GM19455 (cell line): ENCODE data around the gene IFNA10.
"Not testable (repeated sequence)": the region's sequence is repeated elsewhere in the genome, so short reads cannot be mapped to it uniquely, and the experiment has no call there.

Experiments
- ATAC-seq: cut with Tn5 transposase; IDR thresholded peaks from one replicate; pipeline ENCODE4 v1.9.1; 2021; ENCODE audit not compliant: unreplicated experiment

Gene IFNA10

DNA sequence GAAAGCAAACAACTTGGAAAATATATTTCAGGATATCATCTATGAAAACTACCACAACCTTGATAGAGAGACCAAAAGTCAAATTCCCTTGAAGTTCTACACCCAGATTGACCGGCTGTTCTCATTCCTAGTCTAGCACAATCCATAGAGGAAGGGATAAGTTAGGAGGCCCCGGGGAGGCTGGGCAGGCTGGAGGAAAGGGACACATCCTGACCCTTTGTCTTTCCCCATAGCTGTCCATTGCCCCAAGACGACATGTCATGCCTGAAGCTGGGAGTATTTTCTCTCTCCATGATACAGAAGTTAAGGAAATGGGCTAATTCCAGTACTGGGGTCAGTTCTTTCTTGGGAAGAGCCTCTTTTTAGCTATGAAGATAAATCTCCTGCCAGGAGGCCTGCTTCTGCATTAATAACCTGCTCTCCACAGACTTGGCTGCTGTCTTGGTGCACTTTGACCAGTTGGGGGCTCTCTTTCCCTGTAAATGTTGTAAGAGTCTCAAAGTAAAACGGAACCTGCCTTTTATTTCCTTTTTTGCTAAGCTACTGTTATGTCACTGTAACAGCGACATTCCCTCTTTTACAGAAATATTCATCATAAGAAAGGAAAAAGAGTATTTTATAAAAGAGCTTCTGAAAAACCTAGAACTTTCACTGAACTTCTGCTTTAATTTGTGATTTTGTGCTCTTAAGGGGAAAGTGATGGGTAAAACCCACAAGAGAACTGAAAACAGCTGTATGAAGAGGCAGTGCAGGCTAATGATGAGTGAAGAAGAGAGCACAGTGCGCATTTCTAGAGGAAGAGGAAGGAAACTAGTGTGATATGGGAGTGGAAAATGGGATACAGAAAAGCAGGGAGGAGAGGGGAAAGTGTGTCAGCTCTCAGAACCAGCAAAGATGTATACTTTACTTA is 11.8 kb downstream of the IFNA10 start:
- ATAC-seq: peak; percentile 97

DNA sequence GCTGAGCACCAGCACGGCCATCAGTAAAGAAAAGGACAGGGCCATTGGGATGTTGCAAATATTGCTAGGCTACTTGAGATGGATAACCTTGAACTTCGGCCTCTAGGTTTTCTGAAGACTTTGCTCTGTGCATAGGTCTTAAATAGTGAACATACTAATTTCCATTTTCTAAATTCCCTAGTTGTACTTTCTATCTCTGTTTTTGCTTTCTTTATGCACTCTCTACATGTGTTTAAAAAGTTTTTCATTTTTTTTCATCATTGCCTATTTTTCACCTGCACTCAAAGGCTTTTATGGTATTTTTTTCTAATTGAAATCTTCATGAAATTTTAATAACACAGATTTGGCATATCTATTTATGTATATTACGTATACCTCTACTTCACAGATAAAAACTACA is 19.5 kb downstream of the IFNA10 start, which contains the start of gene IFNA4:
IFNA4 (minus strand) TSS at position 101 of the 400 bp plus-strand sequence; CDS start at position 45, 56 bp downstream.
- ATAC-seq: not testable (repeated sequence)

DNA sequence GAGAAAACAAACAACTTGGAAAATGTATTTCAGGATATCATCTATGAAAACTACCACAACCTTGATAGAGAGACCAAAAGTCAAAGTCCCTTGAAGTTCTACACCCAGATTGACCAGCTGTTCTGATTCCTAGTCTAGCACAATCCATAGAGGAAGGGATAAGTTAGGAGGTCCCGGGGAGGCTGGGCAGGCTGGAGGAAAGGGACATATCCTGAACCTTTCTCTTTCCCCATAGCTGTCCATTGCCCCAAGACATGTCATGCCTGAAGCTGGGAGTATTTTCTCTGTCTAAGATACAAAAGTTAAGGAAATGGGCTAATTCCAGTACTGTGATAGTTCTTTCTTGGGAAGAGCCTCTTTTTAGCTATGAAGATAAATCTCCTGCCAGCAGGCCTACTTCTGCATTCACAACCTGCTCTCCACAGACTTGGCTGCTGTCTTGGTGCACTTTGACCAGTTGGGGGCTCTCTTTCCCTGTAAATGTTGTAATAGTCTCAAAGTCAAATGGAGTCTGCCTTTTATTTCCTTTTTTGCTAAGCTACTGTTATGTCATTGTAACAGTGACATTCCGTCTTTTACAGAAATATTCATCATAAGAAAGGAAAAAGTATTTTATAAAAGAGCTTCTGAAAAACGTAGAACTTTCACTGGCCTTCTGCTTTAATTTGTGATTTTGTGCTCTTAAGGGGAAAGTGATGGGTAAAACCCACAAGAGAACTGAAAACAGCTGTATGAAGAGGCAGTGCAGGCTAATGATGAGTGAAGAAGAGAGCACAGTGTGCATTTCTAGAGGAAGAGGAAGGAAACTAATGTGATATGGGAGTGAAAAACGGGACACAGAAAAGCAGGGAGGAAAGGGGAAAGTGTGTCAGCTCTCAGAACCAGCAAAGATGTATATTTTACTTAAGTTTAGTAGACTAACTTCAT is 23.9 kb downstream of the IFNA10 start:
- ATAC-seq: peak; percentile 94

DNA sequence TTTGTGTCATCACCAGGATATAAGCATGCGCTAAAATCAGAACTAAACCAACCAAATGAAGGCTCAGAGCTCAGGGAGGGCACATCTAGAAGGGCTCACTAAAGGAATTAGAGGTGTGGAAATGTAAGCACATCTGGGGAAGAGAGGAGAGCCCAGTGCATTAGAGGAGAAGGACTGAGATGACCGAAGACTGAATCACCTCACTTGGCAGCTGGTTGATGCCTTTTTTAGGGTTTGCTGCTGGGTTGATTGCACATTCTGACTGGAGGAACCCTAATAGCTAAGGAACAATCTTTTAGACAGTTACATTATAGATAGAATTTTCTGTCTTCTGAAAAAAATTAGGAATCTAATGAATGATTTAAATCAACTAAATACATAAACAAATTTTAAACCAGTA is 32.3 kb downstream of the IFNA10 start:
- ATAC-seq: no peak

DNA sequence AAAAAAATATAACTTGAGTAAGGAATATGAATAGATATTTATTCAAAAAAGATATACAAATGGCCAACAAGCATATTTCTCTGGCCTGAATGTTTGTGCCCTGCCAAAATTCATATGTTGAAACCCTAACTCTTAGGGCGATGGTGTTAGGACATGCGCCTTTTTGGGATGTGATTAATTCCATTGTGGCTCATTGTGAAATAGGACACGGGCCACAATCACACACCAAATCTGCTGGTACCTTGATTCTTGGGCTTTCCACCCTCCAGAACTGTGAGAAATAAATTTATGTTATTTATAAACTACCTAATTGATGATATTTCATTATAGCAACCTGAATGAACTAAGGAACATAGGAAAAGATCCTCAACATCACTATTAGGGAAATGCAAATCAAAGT is 34.8 kb downstream of the IFNA10 start:
- no peak for ATAC-seq

DNA sequence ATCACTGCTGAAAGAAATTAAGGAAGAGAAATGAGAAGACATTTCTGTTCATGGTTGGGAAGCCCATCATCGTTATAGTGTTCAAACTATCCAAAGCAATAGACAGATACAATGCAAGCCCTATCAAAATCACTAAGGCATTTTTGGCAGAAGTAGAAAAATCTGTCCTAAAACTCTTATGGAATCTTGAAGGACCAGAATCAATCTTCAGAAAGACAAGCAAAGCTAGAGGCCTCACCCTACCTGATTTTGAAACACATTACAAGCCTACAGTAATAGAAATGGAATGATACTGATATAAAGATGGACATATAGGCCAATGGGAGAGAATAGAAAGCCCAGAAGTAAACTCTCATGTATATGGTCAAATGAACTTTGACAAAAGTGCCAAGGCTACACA is 35.6 kb downstream of the IFNA10 start:
- ATAC-seq: no peak

DNA sequence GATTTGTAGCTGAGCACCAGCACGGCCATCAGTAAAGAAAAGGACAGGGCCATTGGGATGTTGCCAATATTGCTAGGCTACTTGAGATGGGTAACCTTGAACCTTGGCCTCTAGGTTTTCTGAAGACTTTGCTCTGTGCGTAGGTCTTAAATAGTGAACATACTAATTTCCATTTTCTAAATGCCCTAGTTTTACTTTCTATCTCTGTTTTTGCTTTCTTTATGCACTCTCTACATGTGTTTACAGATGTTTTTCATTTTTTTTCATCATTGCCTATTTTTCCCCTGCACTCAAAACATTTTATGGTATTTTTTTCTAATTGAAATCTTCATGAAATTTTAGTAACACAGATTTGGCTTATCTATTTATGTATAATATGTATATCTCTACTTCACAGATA is 40.4 kb downstream of the IFNA10 start, which contains the start of gene IFNA21:
IFNA21 (minus strand) TSS at position 101 of the 400 bp plus-strand sequence; CDS start at position 53, 48 bp downstream.
- ATAC-seq: not testable (repeated sequence)

DNA sequence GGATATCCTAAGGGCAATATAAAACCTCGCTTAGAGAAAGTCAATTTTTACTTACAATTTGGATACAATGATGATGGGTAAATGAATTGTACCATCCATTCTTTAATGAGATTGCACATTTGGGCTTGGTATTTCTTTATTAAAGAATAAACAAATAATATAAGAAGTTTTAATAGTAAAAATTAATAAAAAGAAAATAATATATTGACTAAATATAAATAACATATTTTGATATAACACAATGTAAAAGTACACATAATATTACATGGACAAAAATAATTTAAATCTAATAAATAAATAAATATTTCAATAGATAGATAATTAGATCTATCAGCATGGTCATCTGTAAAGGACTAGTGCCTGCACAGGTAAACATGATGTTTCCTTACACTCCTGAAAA is 41.4 kb downstream of the IFNA10 start:
- ATAC-seq: no peak

DNA sequence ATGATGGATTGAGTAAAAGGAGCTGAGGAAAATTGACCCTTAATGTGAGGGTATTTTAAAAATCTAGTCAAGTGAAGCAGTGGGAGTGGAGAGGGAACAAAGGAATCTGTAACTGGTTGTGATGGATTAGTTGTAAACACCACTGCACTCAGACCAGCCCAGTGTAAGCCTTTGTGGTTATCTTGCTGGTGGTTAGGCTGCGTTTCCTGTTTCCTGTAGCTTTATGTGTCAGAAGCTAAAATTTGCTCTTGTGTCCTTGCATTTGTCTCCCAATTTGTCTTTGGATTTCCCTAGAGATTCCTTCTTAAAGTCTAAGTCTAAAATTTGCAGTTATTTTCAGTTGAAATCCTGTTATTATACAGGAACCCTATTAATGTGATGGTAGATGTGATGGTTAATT is 46.8 kb downstream of the IFNA10 start:
- peak; percentile 93 for ATAC-seq
